Ammon's horn (tissue), 1 donor: ENCODE data around the gene TOM1L2.

Experiments
- DNase-seq: peaks from one replicate; pipeline ENCODE4 v3.0.0-alpha.2; 2016; ENCODE audit warnings: low spot score

The TOM1L2 gene

GRCh38 chr17:17836250-17836817 lies 135.9 kb downstream of the TOM1L2 start:
- DNase-seq: peak; percentile 99

GRCh38 chr17:17835415-17836249 lies 136.6 kb downstream of the TOM1L2 start:
- no peak for DNase-seq

- no peak for DNase-seq
These were observed 137.2 kb downstream of the TOM1L2 start for GRCh38 chr17:17834974-17835373.

GRCh38 chr17:17833658-17834357 lies 138.4 kb downstream of the TOM1L2 start:
- no peak for DNase-seq

- DNase-seq: no peak
These were observed 140.2 kb downstream of the TOM1L2 start for GRCh38 chr17:17832032-17832363.

GRCh38 chr17:17831208-17832031 lies 140.8 kb downstream of the TOM1L2 start:
- DNase-seq: no peak

- DNase-seq: no peak
These were observed 141.4 kb downstream of the TOM1L2 start for GRCh38 chr17:17830740-17831207.

GRCh38 chr17:17830269-17830567 lies 142.0 kb downstream of the TOM1L2 start:
- DNase-seq: no peak

GRCh38 chr17:17827826-17828621 lies 144.2 kb downstream of the TOM1L2 start:
- no peak for DNase-seq

- no peak for DNase-seq
These were observed 145.0 kb downstream of the TOM1L2 start for GRCh38 chr17:17826942-17827785.

- DNase-seq: no peak
These were observed 145.9 kb downstream of the TOM1L2 start for GRCh38 chr17:17826342-17826713.

- no peak for DNase-seq
These were observed 147.2 kb downstream of the TOM1L2 start for GRCh38 chr17:17824783-17825614.

GRCh38 chr17:17824119-17824782 lies 147.9 kb downstream of the TOM1L2 start:
- peak; percentile 55 for DNase-seq

GRCh38 chr17:17823433-17824118 lies 148.6 kb downstream of the TOM1L2 start:
- DNase-seq: peak; percentile 87

- DNase-seq: no peak
These were observed 149.6 kb downstream of the TOM1L2 start for GRCh38 chr17:17822616-17823015.

GRCh38 chr17:17822189-17822588 lies 150.0 kb downstream of the TOM1L2 start:
- DNase-seq: peak; percentile 97

GRCh38 chr17:17820463-17821158 lies 151.6 kb downstream of the TOM1L2 start:
- DNase-seq: no peak

- DNase-seq: no peak
These were observed 152.2 kb downstream of the TOM1L2 start for GRCh38 chr17:17820046-17820445.
